ENCODE results near the gene KIF26B. TPM values are rescaled to one million over a fixed set of nuclear protein-coding genes. Genes with fewer than 3 reads are reported as not detected.

KIF26B gene
- polyA plus RNA-seq, 1 donor: 33.3 TPM

- DNase-seq: no peak
Observed at GRCh38 chr1:245169376-245169775, 14.6 kb downstream of the KIF26B start.

GRCh38 chr1:245172026-245172425 is 17.2 kb downstream of the KIF26B start:
- no peak for DNase-seq

GRCh38 chr1:245172829-245173228 is 18.0 kb downstream of the KIF26B start:
- no peak for DNase-seq

- DNase-seq: no peak
Observed at GRCh38 chr1:245173446-245174211, 18.8 kb downstream of the KIF26B start.

- no peak for DNase-seq
Observed at GRCh38 chr1:245177071-245177900, 22.5 kb downstream of the KIF26B start.

- DNase-seq: no peak
Observed at GRCh38 chr1:245179706-245180105, 24.9 kb downstream of the KIF26B start.

GRCh38 chr1:245180496-245181157 is 25.8 kb downstream of the KIF26B start:
- DNase-seq: no peak

- no peak for DNase-seq
Observed at GRCh38 chr1:245181158-245181517, 26.4 kb downstream of the KIF26B start.

- no peak for DNase-seq
Observed at GRCh38 chr1:245182028-245182427, 27.2 kb downstream of the KIF26B start.

GRCh38 chr1:245183429-245183828 is 28.6 kb downstream of the KIF26B start:
- no peak for DNase-seq

- no peak for DNase-seq
Observed at GRCh38 chr1:245184779-245185178, 30.0 kb downstream of the KIF26B start.

GRCh38 chr1:245188403-245188802 is 33.6 kb downstream of the KIF26B start:
- DNase-seq: no peak

- DNase-seq: no peak
Observed at GRCh38 chr1:245195398-245195797, 40.6 kb downstream of the KIF26B start.

GRCh38 chr1:245197121-245197520 is 42.3 kb downstream of the KIF26B start:
- no peak for DNase-seq

GRCh38 chr1:245197911-245198379 is 43.2 kb downstream of the KIF26B start:
- DNase-seq: no peak

GRCh38 chr1:245198748-245199516 is 44.1 kb downstream of the KIF26B start:
- no peak for DNase-seq

GRCh38 chr1:245200146-245200545 is 45.4 kb downstream of the KIF26B start:
- no peak for DNase-seq

GRCh38 chr1:245201201-245201600 is 46.4 kb downstream of the KIF26B start:
- DNase-seq: no peak

GRCh38 chr1:245201827-245202226 is 47.0 kb downstream of the KIF26B start:
- DNase-seq: no peak

GRCh38 chr1:245205396-245205795 is 50.6 kb downstream of the KIF26B start:
- DNase-seq: no peak

GRCh38 chr1:245205864-245206263 is 51.1 kb downstream of the KIF26B start:
- no peak for DNase-seq

GRCh38 chr1:245207056-245207638 is 52.4 kb downstream of the KIF26B start:
- DNase-seq: no peak
